H1 (cell line): ENCODE results near the gene GJC2. TPM values are rescaled to one million over a fixed set of nuclear protein-coding genes. Genes with fewer than 3 reads are reported as not detected.

Experiments
- CTCF ChIA-PET: fragments of 300-600 bp; sonication (Branson Sonifier 250); formaldehyde crosslinking; loops from one replicate; lab custom pipeline; 2021; ENCODE audit not compliant: partially characterized antibody; lab: Charles Lee
- POLR2A ChIA-PET: fragments of 300-600 bp; sonication (Branson Sonifier 250); formaldehyde crosslinking; loops from one replicate; lab custom pipeline; 2021; ENCODE audit warnings: inconsistent platforms; ENCODE audit not compliant: partially characterized antibody; lab: Charles Lee
- DNase-seq, 2 experiments: peaks; one replicate each; pipeline versions ENCODE4 v3.0.0 to v3.0.0-alpha.2; 2010 to 2022; ENCODE audit warnings: low spot score in 2 of 2, low read depth in 1 of 2, mixed read lengths in 1 of 2
- FAIRE-seq: peaks from 2 replicates; lab custom pipeline; 2011; peaks lifted over from hg19 to GRCh38; lab: Jason Lieb, UNC
- H2AFZ ChIP-seq: 2 replicates; pipeline ENCODE4 v1.8.1; 2012; ENCODE audit warnings: low read length, inconsistent platforms
- H2AK5ac ChIP-seq: 2 replicates; pipeline ENCODE4 v1.6.1; 2013; ENCODE audit warnings: low read depth, low read length
- H2BK120ac ChIP-seq: replicated peaks from 2 replicates; pipeline ENCODE3; 2013; ENCODE audit warnings: low read depth, low read length, inconsistent platforms
- H2BK12ac ChIP-seq: 2 replicates; pipeline ENCODE4 v1.6.1; 2013; ENCODE audit warnings: low read depth, low read length
- H2BK15ac ChIP-seq: 2 replicates; pipeline ENCODE4 v1.6.1; 2013; ENCODE audit warnings: low read length
- H2BK20ac ChIP-seq: 2 replicates; pipeline ENCODE4 v1.6.1; 2013; ENCODE audit warnings: low read length
- H2BK5ac ChIP-seq: 2 replicates; pipeline ENCODE4 v1.6.1; 2013; ENCODE audit warnings: low read depth, low read length
- H3K14ac ChIP-seq: 2 replicates; pipeline ENCODE4 v1.6.1; 2013; ENCODE audit warnings: inconsistent platforms; ENCODE audit not compliant: insufficient read length
- H3K18ac ChIP-seq: 2 replicates; pipeline ENCODE4 v1.6.1; 2013; ENCODE audit warnings: low read length; ENCODE audit errors: extremely low read depth
- H3K23ac ChIP-seq: 2 replicates; pipeline ENCODE4 v1.6.1; 2013; ENCODE audit warnings: inconsistent platforms; ENCODE audit not compliant: insufficient read length
- H3K23me2 ChIP-seq: 2 replicates; pipeline ENCODE4 v1.6.1; 2013; ENCODE audit warnings: low read depth, low read length
- H3K27ac ChIP-seq: 2 replicates; pipeline ENCODE4 v1.6.1; 2011; ENCODE audit warnings: low read depth, low read length, inconsistent platforms
- H3K27me3 ChIP-seq, 4 experiments: replicated peaks in 1 of 4; 1 replicate in 1 of 4; 2 replicates in 3 of 4; pipeline versions ENCODE4 v1.6.1 to v1.8.1; 2011 to 2013; ENCODE audit warnings: low read length in 3 of 4, mild to moderate bottlenecking in 3 of 4, inconsistent platforms in 2 of 4, mixed read lengths in 2 of 4, moderate library complexity in 1 of 4; ENCODE audit not compliant: control insufficient read depth in 3 of 4, insufficient read depth in 3 of 4; ENCODE audit errors: extremely low read depth in 1 of 4
- H3K36me3 ChIP-seq, 4 experiments: 2 replicates each; pipeline versions ENCODE4 v1.6.1 to v1.8.1; 2011 to 2013; ENCODE audit warnings: mild to moderate bottlenecking in 4 of 4, low read length in 3 of 4, moderate library complexity in 2 of 4, control low read depth in 1 of 4, inconsistent platforms in 1 of 4; ENCODE audit not compliant: insufficient read depth in 4 of 4, control insufficient read depth in 2 of 4
- H3K4ac ChIP-seq: replicated peaks from 2 replicates; pipeline ENCODE3; 2013; ENCODE audit warnings: low read length, low read depth, mixed read lengths, inconsistent platforms; ENCODE audit not compliant: insufficient read length
- H3K4me1 ChIP-seq, 4 experiments: replicated peaks in 1 of 4; 1 replicate in 1 of 4; 2 replicates in 3 of 4; pipeline versions ENCODE4 v1.6.1 to v1.8.1; 2011 to 2013; ENCODE audit warnings: low read length in 3 of 4, inconsistent platforms in 2 of 4, mixed read lengths in 1 of 4; ENCODE audit not compliant: insufficient read depth in 4 of 4, control insufficient read depth in 3 of 4
- H3K4me2 ChIP-seq, 2 experiments: 2 replicates each; pipeline versions ENCODE4 v1.6.1 to v1.8.1; 2011 to 2013; ENCODE audit warnings: low read depth in 2 of 2, low read length in 2 of 2, control low read depth in 1 of 2, inconsistent platforms in 1 of 2, mild to moderate bottlenecking in 1 of 2; ENCODE audit not compliant: insufficient read depth in 1 of 2
- H3K4me3 ChIP-seq, 4 experiments: fragments of 200-600, 300-600 bp in 1 of 4; sonication (generic), shearing (Covaris generic), sonication (Bioruptor Twin) in 1 of 4; 2 replicates each; pipeline versions ENCODE4 v1.5.1 to v1.8.1; 2011 to 2016; ENCODE audit warnings: low read length in 4 of 4, low read depth in 3 of 4, control low read depth in 2 of 4, inconsistent platforms in 2 of 4, mild to moderate bottlenecking in 2 of 4, mixed read lengths in 1 of 4, moderate library complexity in 1 of 4; ENCODE audit not compliant: insufficient read depth in 2 of 4; ENCODE audit errors: extremely low read depth in 1 of 4
- H3K56ac ChIP-seq: replicated peaks from 2 replicates; pipeline ENCODE3; 2013; ENCODE audit warnings: low read depth, mild to moderate bottlenecking, mixed read lengths, low read length, inconsistent platforms; ENCODE audit not compliant: insufficient read length
- H3K79me1 ChIP-seq: 2 replicates; pipeline ENCODE4 v1.6.1; 2013; ENCODE audit warnings: low read depth, low read length, control low read depth
- H3K79me2 ChIP-seq, 2 experiments: 2 replicates each; pipeline versions ENCODE4 v1.6.1 to v1.8.1; 2012 to 2013; ENCODE audit warnings: low read length in 2 of 2, mild to moderate bottlenecking in 2 of 2, inconsistent platforms in 1 of 2; ENCODE audit not compliant: insufficient read depth in 2 of 2, control insufficient read depth in 1 of 2
- H3K9ac ChIP-seq, 4 experiments: replicated peaks in 1 of 4; 1 replicate in 1 of 4; 2 replicates in 3 of 4; pipeline versions ENCODE4 v1.6.1 to v1.8.1; 2011 to 2013; ENCODE audit warnings: low read depth in 3 of 4, low read length in 3 of 4, control low read depth in 2 of 4, mild to moderate bottlenecking in 2 of 4, moderate library complexity in 2 of 4, inconsistent platforms in 1 of 4; ENCODE audit errors: extremely low read depth in 1 of 4
- H3K9me3 ChIP-seq, 2 experiments: 2 replicates each; pipeline versions ENCODE4 v1.6.1 to v1.8.1; 2012 to 2013; ENCODE audit warnings: mild to moderate bottlenecking in 2 of 2, moderate library complexity in 2 of 2, control low read depth in 1 of 2, inconsistent platforms in 1 of 2, low read depth in 1 of 2, low read length in 1 of 2, mixed read lengths in 1 of 2; ENCODE audit not compliant: insufficient read depth in 2 of 2
- H4K20me1 ChIP-seq, 2 experiments: replicated peaks in 1 of 2; 2 replicates each; pipeline versions ENCODE3 to v1.8.1; 2011 to 2013; ENCODE audit warnings: inconsistent platforms in 2 of 2, low read length in 2 of 2, mild to moderate bottlenecking in 1 of 2; ENCODE audit not compliant: insufficient read depth in 2 of 2, control insufficient read depth in 1 of 2
- H4K5ac ChIP-seq: 2 replicates; pipeline ENCODE4 v1.6.1; 2013; ENCODE audit warnings: low read length, low read depth, mixed read lengths, inconsistent platforms; ENCODE audit not compliant: insufficient read length
- H4K8ac ChIP-seq: 2 replicates; pipeline ENCODE4 v1.8.0; 2013; ENCODE audit warnings: mild to moderate bottlenecking, moderate library complexity, low read length, inconsistent platforms; ENCODE audit not compliant: insufficient read depth; ENCODE audit errors: extremely low read depth
- H4K91ac ChIP-seq: replicated peaks from 2 replicates; pipeline ENCODE3; 2013; ENCODE audit warnings: low read length, mixed read lengths, inconsistent platforms; ENCODE audit not compliant: insufficient read length
- JUND ChIP-seq: IDR thresholded peaks from 2 replicates; pipeline ENCODE4 v1.6.1; 2011; ENCODE audit warnings: mild to moderate bottlenecking, improper control_type of control experiment, low read length
- POLR2A ChIP-seq, 2 experiments: IDR thresholded peaks; 1 replicate in 1 of 2; 2 replicates in 1 of 2; pipeline ENCODE4 v1.6.1; 2011; ENCODE audit warnings: low read depth in 2 of 2, low read length in 2 of 2, mild to moderate bottlenecking in 2 of 2; ENCODE audit errors: control extremely low read depth in 1 of 2
- POU5F1 ChIP-seq: IDR thresholded peaks from 2 replicates; pipeline ENCODE4 v1.6.1; 2011; ENCODE audit warnings: low read depth, mild to moderate bottlenecking, low read length, moderate library complexity
- RFX5 ChIP-seq: IDR thresholded peaks from 2 replicates; pipeline ENCODE4 v1.6.1; 2011; ENCODE audit warnings: low read depth, low read length, improper control_type of control experiment, borderline replicate concordance
- SP4 ChIP-seq: IDR thresholded peaks from 2 replicates; pipeline ENCODE4 v1.6.1; 2012; ENCODE audit warnings: low read length, inconsistent platforms
- WGBS, 2 experiments: shearing (Covaris generic) in 1 of 2; methylation state at CpG; one replicate each; pipeline versions ENCODE4 v1.1.6 to v1.1.7; 2013 to 2015; ENCODE audit warnings: low lambda C conversion rate in 2 of 2, mixed read lengths in 2 of 2, inconsistent platforms in 1 of 2, low coverage in 1 of 2, missing lambda C conversion rate in 1 of 2; ENCODE audit not compliant: insufficient replicate concordance in 2 of 2, insufficient coverage in 1 of 2, insufficient read length in 1 of 2; ENCODE audit errors: extremely low coverage in 1 of 2, missing lambda C conversion rate in 1 of 2; 5-methylcytosine and 5-hydroxymethylcytosine counted together
- polyA plus RNA-seq, 7 experiments: library from polyadenylated mRNA; depleted of rRNA in 3 of 7; stranded (reverse) in 5 of 7; unstranded in 2 of 7; fragments of >200 nt in 5 of 7; fragments of 200-250 nt in 2 of 7; gene quantifications; 1 replicate in 5 of 7; 2 replicates in 1 of 7; 4 replicates in 1 of 7; pipeline versions ENCODE4 v1.2.1 to v1.2.3, GENCODE V29; 2011 to 2013; ENCODE audit warnings: missing spikeins in 2 of 7, mixed read lengths in 2 of 7
- total RNA-seq: library from RNA; stranded (reverse); fragmentation: NEBNext Ultra II Directional; extraction: Animal tissue kit (Norgen Biotek cat#: 25700); gene quantifications from 2 replicates; pipeline ENCODE4 v1.2.1, GENCODE V29; 2021

The GJC2 gene
- total and polyA plus RNA-seq, 2 of the 8 experiments (the other 6 are each of a cell fraction or from before 2014, with no cell fraction given), result 0.17 to 0.54 TPM

DNA sequence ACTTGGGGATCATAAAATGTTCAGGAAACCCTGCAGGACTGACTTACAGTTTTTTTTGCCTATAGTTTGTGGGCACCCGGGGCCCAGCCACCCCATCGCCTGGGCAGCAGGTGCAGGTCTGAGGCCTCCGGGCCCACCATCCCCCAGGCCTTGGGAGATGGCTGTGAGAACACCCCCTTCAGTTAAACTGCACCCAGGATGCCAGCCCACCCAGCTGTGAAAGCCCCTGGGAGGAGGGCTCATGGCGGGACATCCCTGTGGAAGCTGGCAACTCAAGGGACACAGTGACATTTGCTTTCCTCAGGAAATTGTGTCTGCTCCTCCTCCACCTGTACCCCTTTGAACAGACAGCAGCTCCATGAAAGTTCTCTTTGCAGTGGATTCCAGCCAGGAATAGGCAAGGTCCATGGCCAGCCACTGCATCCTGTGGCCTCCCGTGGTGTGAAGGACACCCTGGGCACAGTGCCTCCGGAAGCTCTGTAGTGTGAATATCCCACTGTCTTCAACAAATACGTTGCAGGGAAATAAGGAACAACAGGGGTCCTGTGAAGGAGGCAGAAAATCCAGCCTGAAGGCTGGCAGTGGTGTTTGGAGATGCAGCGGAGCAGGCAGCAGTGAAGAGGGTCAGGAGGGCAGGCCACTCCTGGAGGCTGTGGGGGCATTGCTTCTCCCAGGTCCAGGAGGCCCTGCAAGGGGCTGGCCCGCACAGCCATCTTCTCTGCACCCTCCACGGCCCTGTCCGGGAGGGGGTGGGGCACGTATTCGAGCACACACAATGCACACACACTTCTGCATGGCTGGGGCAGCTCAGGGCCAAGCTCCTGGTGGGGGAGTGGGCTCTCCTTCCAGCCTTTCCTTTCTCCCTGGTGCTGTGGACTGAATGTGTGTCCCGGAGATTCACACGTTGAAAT lies 56.1 kb downstream of the GJC2 start:
- Histone ChIP-seq H3K4me3 (no peak overlapping the region), H3K56ac (no peak overlapping the region), H3K27me3 (peaks cover 0 to 17% (median 4%) of the 10 kb centered on the region in 4 experiments; a peak in 2 of 7 replicates), H2BK15ac (no peak overlapping the region), H4K5ac (no peak overlapping the region), H3K14ac (no peak overlapping the region), H3K4me2 (no peak overlapping the region), H2BK120ac (no peak overlapping the region), H2BK12ac (no peak overlapping the region), H3K23ac (no peak overlapping the region), H3K79me1 (no peaks in the 10 kb centered on the region), H2BK20ac (no peak overlapping the region), H3K4ac (no peak overlapping the region), H3K4me1 (peaks cover 0 to 3% (median 0%) of the 10 kb centered on the region in 4 experiments; a peak in 2 of 7 replicates), H4K20me1 (peaks cover 0 to 2% of the 10 kb centered on the region in 2 experiments), H3K18ac (peak overlapping the region; percentile 2; the same call in 1 of the 2 replicates), H3K27ac (no peak overlapping the region), H3K9ac (no peak overlapping the region), H2BK5ac (no peak overlapping the region), H4K91ac (no peak overlapping the region), H3K9me3 (peaks cover 0 to 7% of the 10 kb centered on the region in 2 experiments; a peak in 1 of 4 replicates), H3K23me2 (no peaks in the 10 kb centered on the region; the same call in 1 of the 2 replicates), H4K8ac (no peak overlapping the region; the same call in 1 of the 2 replicates), H2AFZ (no peak overlapping the region), H2AK5ac (no peak overlapping the region), H3K79me2 (no peaks in the 10 kb centered on the region), H3K36me3 (no peaks in the 10 kb centered on the region)
- CTCF ChIA-PET, result interaction anchor here (0.5 to 1.6 kb wide), 6 partner anchors 12 to 202 kb away, joined by 3 to 5 read pairs (median 4); no protein-coding TSS in a partner anchor
- no peak for DNase-seq
- POLR2A ChIA-PET, result interaction anchor here (1.6 kb wide), 1 partner anchor 32 kb away, joined by 4 read pairs; no protein-coding TSS in a partner anchor
- TF ChIP-seq JUND (no peak), RFX5 (no peak), POU5F1 (no peak), POLR2A (IDR thresholded peaks at IDR 0.05; ENCODE audit: control extremely low read depth in 1 of 2, low read depth in 2 of 2, low read length in 2 of 2) (no peak), SP4 (no peak)
- WGBS, 2 experiments, result 72% methylated on average over 15 of the region's 15 CpGs; no CpG with 5 or more reads in 1 of the 2 experiments
- no peak for FAIRE-seq
